H1 (cell line): ENCODE results near the gene POLR1G.

ENCODE experiments used
- ASH2L ChIP-seq: fragments of 200-600, 300-600 bp; sonication (generic); IDR thresholded peaks from one replicate; pipeline ENCODE4 v1.7.1; 2017; ENCODE audit warnings: low read length
- BRCA1 ChIP-seq: IDR thresholded peaks from 2 replicates; pipeline ENCODE4 v1.6.1; 2012; ENCODE audit warnings: low read depth, low read length, improper control_type of control experiment
- CTCF ChIP-seq, 3 experiments: IDR thresholded peaks; 1 replicate in 2 of 3; 2 replicates in 1 of 3; pipeline versions ENCODE4 v1.5.1 to v1.6.1; 2011; ENCODE audit warnings: low read length in 3 of 3, mild to moderate bottlenecking in 3 of 3, inconsistent platforms in 2 of 3, low read depth in 1 of 3, moderate library complexity in 1 of 3; ENCODE audit not compliant: insufficient read depth in 1 of 3; ENCODE audit errors: control extremely low read depth in 1 of 3
- GABPA ChIP-seq: IDR thresholded peaks from 2 replicates; pipeline ENCODE4 v1.6.1; 2011; ENCODE audit warnings: mild to moderate bottlenecking, low read length, moderate library complexity, borderline replicate concordance; ENCODE audit not compliant: insufficient read depth
- POLR2A ChIP-seq, 2 experiments: IDR thresholded peaks; 1 replicate in 1 of 2; 2 replicates in 1 of 2; pipeline ENCODE4 v1.6.1; 2011; ENCODE audit warnings: low read depth in 2 of 2, low read length in 2 of 2, mild to moderate bottlenecking in 2 of 2; ENCODE audit errors: control extremely low read depth in 1 of 2
- RAD21 ChIP-seq, 2 experiments: IDR thresholded peaks in 1 of 2; conservative IDR thresholded peaks in 1 of 2; 2 replicates each; pipeline ENCODE4 v1.6.1; 2011; ENCODE audit warnings: low read depth in 2 of 2, low read length in 2 of 2, improper control_type of control experiment in 1 of 2, inconsistent platforms in 1 of 2, mild to moderate bottlenecking in 1 of 2, moderate library complexity in 1 of 2
- ZNF274 ChIP-seq: IDR thresholded peaks from 2 replicates; pipeline ENCODE4 v1.7.0; 2012; ENCODE audit warnings: low read length, borderline replicate concordance; ENCODE audit errors: extremely low read depth

GRCh38 chr19:45420871-45421270 lies 14.4 kb downstream of the POLR1G start:
- no peak for TF ChIP-seq ASH2L
- TF ChIP-seq CTCF (IDR thresholded peaks at IDR 0.05; ENCODE audit: control extremely low read depth in 1 of 3, insufficient read depth in 1 of 3, low read depth in 1 of 3, low read length in 3 of 3), result no peak
- TF ChIP-seq BRCA1, result no peak
- TF ChIP-seq RAD21 (IDR thresholded peaks at IDR 0.05 in 1 of 2, conservative IDR thresholded peaks at IDR 0.05 in 1 of 2; ENCODE audit: low read depth in 2 of 2, low read length in 2 of 2), result no peak
- no peak for TF ChIP-seq POLR2A (IDR thresholded peaks at IDR 0.05; ENCODE audit: control extremely low read depth in 1 of 2, low read depth in 2 of 2, low read length in 2 of 2)
- TF ChIP-seq GABPA, result no peak
- TF ChIP-seq ZNF274, result no peak
